Gastroesophageal sphincter (tissue), 4 donors: ENCODE measurements around the gene CNTRL. TPM values are rescaled to one million over a fixed set of nuclear protein-coding genes. Genes with fewer than 3 reads are reported as not detected.

Experiments used
- ATAC-seq: fragments of 150-250 bp; one replicate; pipeline ENCODE4 v1.9.1; 2016; ENCODE audit warnings: mild to moderate bottlenecking, moderate library complexity
- H3K27ac ChIP-seq, 4 donors: fragments of 200-600 bp; sonication (generic) in 3 of 4; 1 replicate in 3 of 4; 2 replicates in 1 of 4; pipeline ENCODE4 v1.5.1; 2016 to 2019
- H3K27me3 ChIP-seq: fragments of 200-600 bp; sonication (generic); one replicate; pipeline ENCODE4 v1.5.1; 2019
- H3K36me3 ChIP-seq, 2 donors: fragments of 200-600 bp; sonication (generic); one replicate each; pipeline ENCODE4 v1.5.1; 2019; ENCODE audit warnings: control low read depth in 1 of 2
- H3K4me1 ChIP-seq, 3 donors: fragments of 200-600 bp; sonication (generic); 1 replicate in 2 of 3; 2 replicates in 1 of 3; pipeline ENCODE4 v1.5.1; 2016 to 2019; ENCODE audit warnings: control low read depth in 2 of 3
- H3K4me3 ChIP-seq, 2 donors: fragments of 200-600 bp; sonication (generic); one replicate each; pipeline ENCODE4 v1.5.1; 2019; ENCODE audit warnings: mild to moderate bottlenecking in 1 of 2, moderate library complexity in 1 of 2
- H3K9me3 ChIP-seq, 3 donors: fragments of 200-600 bp; sonication (generic); one replicate each; pipeline ENCODE4 v1.5.1; 2017 to 2019; ENCODE audit warnings: control low read depth in 2 of 3
- EP300 ChIP-seq: sonication (generic); formaldehyde crosslinking; IDR thresholded peaks from one replicate; pipeline ENCODE4 v1.6.1; 2017; ENCODE audit warnings: antibody characterized with exemption, mild to moderate bottlenecking
- POLR2A ChIP-seq, 2 donors: fragments of 450-650 bp; IDR thresholded peaks; one replicate each; pipeline ENCODE4 v1.6.1; 2017; ENCODE audit warnings: antibody characterized with exemption in 2 of 2, mild to moderate bottlenecking in 2 of 2, moderate library complexity in 1 of 2
- POLR2AphosphoS5 ChIP-seq: sonication (generic); formaldehyde crosslinking; IDR thresholded peaks from one replicate; pipeline ENCODE4 v1.6.1; 2017; ENCODE audit warnings: antibody characterized with exemption
- WGBS, 2 donors: methylation state at CpG; one replicate each; pipeline ENCODE4 v1.1.5; 2018; ENCODE audit warnings: low coverage in 1 of 2; 5-methylcytosine and 5-hydroxymethylcytosine counted together
- total RNA-seq, 4 donors: library from RNA; depleted of rRNA; stranded (reverse); fragments of >200 nt; gene quantifications; one replicate each; pipeline ENCODE4 v1.1.0, GENCODE V29; 2016
- TF ChIP-seq, protein P1 (sequence below), 4 experiments: fragments of 200-600 bp in 2 of 4; fragments of 450-650 bp in 2 of 4; sonication (generic) in 1 of 4; IDR thresholded peaks; one replicate each; pipeline ENCODE4 v1.5.1; 2017 to 2019; ENCODE audit warnings: antibody characterized with exemption in 4 of 4, mild to moderate bottlenecking in 2 of 4, moderate library complexity in 2 of 4

CNTRL gene
- total RNA-seq, 4 donors from 2014 or later: 7.3 to 18.7 (median 16.9) TPM

DNA sequence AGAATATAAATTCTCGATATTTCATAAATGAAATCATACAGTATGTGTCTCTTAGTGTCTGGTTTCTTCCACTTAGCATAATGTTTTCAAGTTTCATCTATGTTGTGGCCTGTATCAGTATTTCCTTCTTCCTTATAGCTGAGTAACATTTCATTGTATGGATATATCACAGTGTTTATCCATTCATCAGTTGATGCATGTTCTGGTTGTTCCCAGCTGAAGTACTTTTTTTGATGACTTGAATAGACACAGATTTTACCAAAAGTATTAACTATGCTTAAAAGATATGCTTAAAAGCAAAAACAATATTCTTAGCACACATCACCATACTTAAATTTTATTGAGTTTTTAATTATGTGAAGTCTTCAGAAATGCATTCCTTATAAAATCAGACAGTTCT lies 114.3 kb downstream of the CNTRL start:
- TF ChIP-seq POLR2A (IDR thresholded peaks at IDR 0.05): no peak
- TF ChIP-seq, protein P1, sequence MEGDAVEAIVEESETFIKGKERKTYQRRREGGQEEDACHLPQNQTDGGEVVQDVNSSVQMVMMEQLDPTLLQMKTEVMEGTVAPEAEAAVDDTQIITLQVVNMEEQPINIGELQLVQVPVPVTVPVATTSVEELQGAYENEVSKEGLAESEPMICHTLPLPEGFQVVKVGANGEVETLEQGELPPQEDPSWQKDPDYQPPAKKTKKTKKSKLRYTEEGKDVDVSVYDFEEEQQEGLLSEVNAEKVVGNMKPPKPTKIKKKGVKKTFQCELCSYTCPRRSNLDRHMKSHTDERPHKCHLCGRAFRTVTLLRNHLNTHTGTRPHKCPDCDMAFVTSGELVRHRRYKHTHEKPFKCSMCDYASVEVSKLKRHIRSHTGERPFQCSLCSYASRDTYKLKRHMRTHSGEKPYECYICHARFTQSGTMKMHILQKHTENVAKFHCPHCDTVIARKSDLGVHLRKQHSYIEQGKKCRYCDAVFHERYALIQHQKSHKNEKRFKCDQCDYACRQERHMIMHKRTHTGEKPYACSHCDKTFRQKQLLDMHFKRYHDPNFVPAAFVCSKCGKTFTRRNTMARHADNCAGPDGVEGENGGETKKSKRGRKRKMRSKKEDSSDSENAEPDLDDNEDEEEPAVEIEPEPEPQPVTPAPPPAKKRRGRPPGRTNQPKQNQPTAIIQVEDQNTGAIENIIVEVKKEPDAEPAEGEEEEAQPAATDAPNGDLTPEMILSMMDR (IDR thresholded peaks at IDR 0.05): no peak
- TF ChIP-seq EP300: no peak
- no peak for TF ChIP-seq POLR2AphosphoS5
- Histone ChIP-seq H3K27me3 (no peaks in the 10 kb centered on the region), H3K36me3 (peaks cover 0 to 9% of the 10 kb centered on the region in 2 donors), H3K9me3 (no peaks in the 10 kb centered on the region), H3K4me1 (peaks cover 11 to 75% (median 13%) of the 10 kb centered on the region in 3 donors), H3K27ac (no peak overlapping the region), H3K4me3 (no peak overlapping the region)
- WGBS, 2 donors: 82 to 92% methylated on average over 1 of the region's 1 CpG
- ATAC-seq: no peak

DNA sequence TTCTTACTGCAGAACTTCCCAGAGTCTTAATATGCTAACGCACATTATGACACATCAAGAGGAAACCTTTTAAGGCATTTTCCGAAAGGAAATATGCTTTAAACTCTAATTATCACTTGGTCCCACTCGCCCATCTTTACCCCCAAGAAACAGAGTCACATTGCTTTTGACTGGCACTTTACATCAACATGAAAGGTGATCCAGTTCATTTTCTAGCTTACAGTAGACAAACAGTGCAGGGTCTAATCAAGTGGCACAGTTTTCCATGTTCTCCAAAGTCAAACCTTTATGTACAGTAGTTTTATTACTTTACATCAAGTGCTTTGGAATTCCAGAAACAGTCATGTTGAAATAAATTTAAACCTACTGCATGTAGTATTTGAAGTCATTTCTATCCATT lies 114.9 kb downstream of the CNTRL start:
- ATAC-seq: no peak
- peaks cover 0 to 9% of the 10 kb centered on the region in 2 donors for H3K36me3 ChIP-seq
- no peak for TF ChIP-seq POLR2AphosphoS5
- no peak for TF ChIP-seq EP300
- TF ChIP-seq POLR2A (IDR thresholded peaks at IDR 0.05): no peak
- TF ChIP-seq, protein P1 (IDR thresholded peaks at IDR 0.05): no peak
- H3K4me3 ChIP-seq: no peak overlapping the region
- H3K27me3 ChIP-seq: no peaks in the 10 kb centered on the region
- no peak overlapping the region for H3K27ac ChIP-seq
- no peaks in the 10 kb centered on the region for H3K9me3 ChIP-seq
- 81 to 85% methylated on average over 3 of the region's 3 CpGs for WGBS, 2 donors
- peaks cover 11 to 77% (median 13%) of the 10 kb centered on the region in 3 donors for H3K4me1 ChIP-seq

DNA sequence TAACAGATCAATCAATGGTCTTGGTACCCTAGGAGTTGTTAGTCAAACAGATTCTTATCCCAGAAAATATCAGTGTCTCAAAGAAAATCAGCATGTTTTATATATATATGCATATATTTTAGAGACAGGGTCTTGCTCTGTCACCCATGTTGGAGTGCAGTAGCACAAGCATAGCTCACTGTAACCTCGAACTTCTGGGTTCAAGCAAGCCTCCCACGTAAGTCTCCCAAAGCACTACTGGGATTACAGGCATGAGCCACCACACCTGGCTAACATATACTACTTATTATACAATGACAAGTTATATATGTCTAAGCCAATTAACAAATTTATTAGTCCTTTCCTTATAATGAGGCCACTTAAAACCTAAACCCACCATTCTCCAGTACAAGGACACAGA lies 116.5 kb downstream of the CNTRL start:
- Histone ChIP-seq H3K4me3 (no peak overlapping the region), H3K9me3 (no peaks in the 10 kb centered on the region), H3K36me3 (peaks cover 0 to 1% of the 10 kb centered on the region in 2 donors), H3K27ac (no peak overlapping the region), H3K4me1 (peaks cover 13 to 84% (median 17%) of the 10 kb centered on the region in 3 donors), H3K27me3 (no peaks in the 10 kb centered on the region)
- ATAC-seq: no peak
- TF ChIP-seq, protein P1 (IDR thresholded peaks at IDR 0.05): no peak
- TF ChIP-seq POLR2AphosphoS5: no peak
- WGBS, 2 donors: 65% methylated on average over 2 of the region's 2 CpGs; no CpG with 5 or more reads in 1 of the 2 donors

DNA sequence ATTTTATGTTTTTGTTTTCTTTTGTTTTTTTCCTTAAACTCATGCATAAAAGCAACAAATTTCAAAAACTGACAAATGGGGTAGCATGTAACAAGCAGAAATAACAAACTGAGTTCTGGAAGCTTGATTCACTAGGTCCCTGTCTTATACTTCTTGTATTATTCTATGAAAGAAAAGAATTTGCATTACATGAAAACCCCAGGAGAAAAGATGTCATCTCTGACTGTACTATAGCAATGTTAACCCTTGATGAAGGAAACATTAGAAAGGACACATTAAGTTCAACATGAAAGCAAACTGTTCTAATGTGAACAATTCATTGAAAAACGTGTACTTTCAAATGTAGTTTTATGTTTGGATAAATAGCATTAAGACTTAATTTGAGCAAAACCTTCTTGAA lies 117.8 kb downstream of the CNTRL start:
- 0 to 12% methylated on average over 1 of the region's 1 CpG for WGBS, 2 donors
- no peaks in the 10 kb centered on the region for H3K27me3 ChIP-seq
- no peaks in the 10 kb centered on the region for H3K36me3 ChIP-seq
- H3K4me3 ChIP-seq: no peak overlapping the region
- no peak overlapping the region for H3K27ac ChIP-seq
- H3K9me3 ChIP-seq: no peaks in the 10 kb centered on the region
- TF ChIP-seq, protein P1 (IDR thresholded peaks at IDR 0.05): no peak
- TF ChIP-seq POLR2AphosphoS5: no peak
- TF ChIP-seq POLR2A (IDR thresholded peaks at IDR 0.05): no peak
- TF ChIP-seq EP300: no peak
- ATAC-seq: no peak
- peaks cover 24 to 90% (median 26%) of the 10 kb centered on the region in 3 donors for H3K4me1 ChIP-seq

DNA sequence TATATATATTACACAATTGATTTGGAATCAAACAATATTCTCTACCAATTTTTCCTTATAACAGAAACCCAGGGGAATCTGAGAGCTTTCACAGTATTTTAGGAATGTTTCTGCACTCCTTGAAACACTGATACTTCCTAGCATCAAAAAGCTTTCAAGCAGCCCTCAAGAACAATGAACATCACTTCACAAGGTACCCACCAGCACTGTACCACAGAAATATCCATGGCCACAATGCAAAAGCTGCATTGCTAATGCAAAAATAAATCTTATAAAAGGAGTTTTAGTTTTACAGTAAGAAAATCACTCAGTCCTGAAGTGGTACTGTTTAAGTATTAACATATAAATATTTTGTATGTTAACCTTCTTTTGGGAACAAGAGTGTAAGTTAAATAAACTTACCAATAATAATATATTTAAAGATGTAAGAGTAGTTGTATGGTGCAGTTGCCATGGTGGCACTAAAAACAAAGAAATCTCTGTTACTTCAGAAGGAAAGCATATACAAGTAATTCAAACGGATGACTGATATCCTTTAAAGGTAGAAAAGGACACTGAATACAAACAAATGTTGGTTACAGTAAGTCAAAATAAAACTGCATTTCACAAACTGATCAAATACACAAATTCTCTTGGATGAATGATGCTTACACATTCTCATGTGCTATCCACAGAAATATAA lies 118.3 kb downstream of the CNTRL start:
- Histone ChIP-seq H3K27ac (no peak overlapping the region), H3K4me3 (no peak overlapping the region), H3K27me3 (no peaks in the 10 kb centered on the region), H3K36me3 (no peaks in the 10 kb centered on the region), H3K4me1 (peaks cover 27 to 90% (median 28%) of the 10 kb centered on the region in 3 donors), H3K9me3 (no peaks in the 10 kb centered on the region)
- ATAC-seq: no peak
- TF ChIP-seq, protein P1 (IDR thresholded peaks at IDR 0.05): no peak
- TF ChIP-seq POLR2A (IDR thresholded peaks at IDR 0.05): no peak
- no peak for TF ChIP-seq POLR2AphosphoS5
- no peak for TF ChIP-seq EP300
- 0 to 7% methylated on average over 1 of the region's 1 CpG for WGBS, 2 donors
